Vagina (tissue), 2 donors: ENCODE results near the gene SCN5A. TPM values are rescaled to one million over a fixed set of nuclear protein-coding genes. Genes with fewer than 3 reads are reported as not detected.

Source experiments
- DNase-seq, 2 donors: peaks; one replicate each; pipeline ENCODE4 v3.0.0-alpha.2; 2017; ENCODE audit errors: extremely low spot score in 2 of 2
- H3K27ac ChIP-seq: fragments of 200-600 bp; sonication (generic); one replicate; pipeline ENCODE4 v1.5.1; 2019
- H3K27me3 ChIP-seq: fragments of 200-600 bp; sonication (generic); one replicate; pipeline ENCODE4 v1.5.1; 2019
- H3K36me3 ChIP-seq, 2 donors: fragments of 200-600 bp; sonication (generic); one replicate each; pipeline ENCODE4 v1.5.1; 2017 to 2019
- H3K4me1 ChIP-seq: fragments of 200-600 bp; sonication (generic); one replicate; pipeline ENCODE4 v1.5.1; 2019
- H3K4me3 ChIP-seq, 2 donors: fragments of 200-600 bp; sonication (generic); 1 replicate in 1 of 2; 2 replicates in 1 of 2; pipeline ENCODE4 v1.5.1; 2016 to 2019
- H3K9me3 ChIP-seq: fragments of 200-600 bp; sonication (generic); one replicate; pipeline ENCODE4 v1.5.1; 2019
- POLR2A ChIP-seq, 2 donors: fragments of 450-650 bp; IDR thresholded peaks; one replicate each; pipeline ENCODE4 v1.6.1; 2017; ENCODE audit warnings: antibody characterized with exemption in 2 of 2, mild to moderate bottlenecking in 2 of 2, moderate library complexity in 2 of 2
- POLR2AphosphoS5 ChIP-seq, 2 donors: sonication (generic); formaldehyde crosslinking; IDR thresholded peaks; one replicate each; pipeline ENCODE4 v1.9.0; 2017; ENCODE audit warnings: antibody characterized with exemption in 2 of 2, mild to moderate bottlenecking in 2 of 2, low read depth in 1 of 2; ENCODE audit not compliant: insufficient read depth in 1 of 2
- intact Hi-C: fragments of 100-400 bp; cut with DNase I; formaldehyde crosslinking; loops from one replicate; pipeline ENCODE4 v1.15.1; 2023
- total RNA-seq: library from RNA; depleted of rRNA; stranded (reverse); fragments of >200 nt; gene quantifications from one replicate; pipeline ENCODE4 v1.2.3, GENCODE V29; 2016
- TF ChIP-seq, protein P1 (sequence below), 3 experiments: fragments of 450-650 bp in 2 of 3; fragments of 200-600 bp in 1 of 3; sonication (generic) in 1 of 3; IDR thresholded peaks; one replicate each; pipeline ENCODE4 v1.5.1; 2017 to 2019; ENCODE audit warnings: antibody characterized with exemption in 3 of 3, mild to moderate bottlenecking in 2 of 3, moderate library complexity in 2 of 3

Gene SCN5A
- total RNA-seq, 1 donor from 2014 or later, result 9.3 TPM

DNA sequence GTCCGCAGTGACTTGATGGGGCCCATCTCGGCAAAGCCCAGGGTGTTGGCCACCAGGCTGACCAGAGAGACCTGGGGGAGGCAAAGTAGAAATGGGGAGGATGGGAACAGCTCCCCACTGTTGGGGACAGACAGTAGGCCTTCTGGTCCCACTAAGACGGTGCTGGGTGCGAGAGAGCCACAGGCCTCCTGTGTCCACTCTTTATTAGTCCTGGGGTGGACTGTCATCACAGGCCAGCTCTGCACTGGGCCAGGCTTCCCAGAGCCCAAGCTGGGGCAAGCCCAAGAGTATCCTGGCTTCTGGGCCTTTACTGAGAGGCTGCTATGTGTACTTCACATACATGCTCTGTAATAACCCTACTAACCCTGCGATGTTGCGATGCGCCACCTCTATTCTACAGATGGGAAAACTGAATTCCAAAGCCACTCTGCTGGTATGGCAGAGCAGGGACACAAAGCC, 87.0 kb downstream of the SCN5A start:
- Histone ChIP-seq H3K4me1 (no peaks in the 10 kb centered on the region), H3K36me3 (no peaks in the 10 kb centered on the region), H3K4me3 (no peak overlapping the region), H3K9me3 (no peaks in the 10 kb centered on the region), H3K27ac (no peak overlapping the region), H3K27me3 (no peaks in the 10 kb centered on the region)
- intact Hi-C loops, result no loop called here
- DNase-seq, result no peak
- TF ChIP-seq POLR2A (IDR thresholded peaks at IDR 0.05) (no peak), POLR2AphosphoS5 (IDR thresholded peaks at IDR 0.05; ENCODE audit: insufficient read depth in 1 of 2, low read depth in 1 of 2) (no peak)
- TF ChIP-seq, protein P1, sequence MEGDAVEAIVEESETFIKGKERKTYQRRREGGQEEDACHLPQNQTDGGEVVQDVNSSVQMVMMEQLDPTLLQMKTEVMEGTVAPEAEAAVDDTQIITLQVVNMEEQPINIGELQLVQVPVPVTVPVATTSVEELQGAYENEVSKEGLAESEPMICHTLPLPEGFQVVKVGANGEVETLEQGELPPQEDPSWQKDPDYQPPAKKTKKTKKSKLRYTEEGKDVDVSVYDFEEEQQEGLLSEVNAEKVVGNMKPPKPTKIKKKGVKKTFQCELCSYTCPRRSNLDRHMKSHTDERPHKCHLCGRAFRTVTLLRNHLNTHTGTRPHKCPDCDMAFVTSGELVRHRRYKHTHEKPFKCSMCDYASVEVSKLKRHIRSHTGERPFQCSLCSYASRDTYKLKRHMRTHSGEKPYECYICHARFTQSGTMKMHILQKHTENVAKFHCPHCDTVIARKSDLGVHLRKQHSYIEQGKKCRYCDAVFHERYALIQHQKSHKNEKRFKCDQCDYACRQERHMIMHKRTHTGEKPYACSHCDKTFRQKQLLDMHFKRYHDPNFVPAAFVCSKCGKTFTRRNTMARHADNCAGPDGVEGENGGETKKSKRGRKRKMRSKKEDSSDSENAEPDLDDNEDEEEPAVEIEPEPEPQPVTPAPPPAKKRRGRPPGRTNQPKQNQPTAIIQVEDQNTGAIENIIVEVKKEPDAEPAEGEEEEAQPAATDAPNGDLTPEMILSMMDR (IDR thresholded peaks at IDR 0.05), result no peak

DNA sequence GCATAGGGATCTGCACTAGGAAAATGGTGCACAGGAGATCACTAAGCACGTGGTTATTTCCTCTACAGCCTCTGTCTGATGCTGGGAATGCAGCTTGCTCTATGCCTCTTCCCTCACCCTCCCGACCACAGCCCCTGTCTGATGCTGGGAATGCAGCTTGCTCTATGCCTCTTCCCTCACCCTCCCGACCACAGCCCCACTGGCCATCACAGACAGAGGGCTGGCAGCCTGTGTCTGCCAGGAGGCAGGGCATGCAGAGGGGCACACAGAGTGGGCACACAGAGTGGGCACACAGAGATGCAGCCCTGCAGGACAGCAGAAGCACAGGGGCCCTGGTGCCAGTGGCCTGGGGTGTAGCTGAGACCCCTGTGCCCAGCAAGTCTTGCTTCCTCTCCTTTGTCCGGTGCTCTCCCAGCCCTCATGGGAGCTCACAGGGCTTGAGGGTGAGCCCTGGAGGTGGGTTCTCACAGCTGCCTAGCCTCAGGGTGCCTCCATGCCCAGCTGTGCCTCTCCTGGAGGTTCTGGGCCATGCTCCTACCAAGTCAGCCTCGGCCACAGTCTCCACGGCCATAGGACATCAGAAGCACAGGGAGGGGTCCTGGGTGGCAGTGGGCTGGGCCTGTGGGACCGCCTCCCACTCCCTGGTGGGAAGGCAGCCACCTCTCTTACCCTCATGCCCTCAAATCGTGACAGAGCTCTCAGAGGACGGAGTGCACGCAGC, 87.6 kb downstream of the SCN5A start:
- intact Hi-C loops, result no loop called here
- Histone ChIP-seq H3K4me1 (no peaks in the 10 kb centered on the region), H3K4me3 (no peak overlapping the region), H3K36me3 (no peaks in the 10 kb centered on the region), H3K27me3 (no peaks in the 10 kb centered on the region), H3K9me3 (no peaks in the 10 kb centered on the region), H3K27ac (no peak overlapping the region)
- no peak for DNase-seq
- TF ChIP-seq POLR2A (IDR thresholded peaks at IDR 0.05) (no peak), POLR2AphosphoS5 (IDR thresholded peaks at IDR 0.05; ENCODE audit: insufficient read depth in 1 of 2, low read depth in 1 of 2) (no peak)
- TF ChIP-seq, protein P1 (IDR thresholded peaks at IDR 0.05), result no peak

DNA sequence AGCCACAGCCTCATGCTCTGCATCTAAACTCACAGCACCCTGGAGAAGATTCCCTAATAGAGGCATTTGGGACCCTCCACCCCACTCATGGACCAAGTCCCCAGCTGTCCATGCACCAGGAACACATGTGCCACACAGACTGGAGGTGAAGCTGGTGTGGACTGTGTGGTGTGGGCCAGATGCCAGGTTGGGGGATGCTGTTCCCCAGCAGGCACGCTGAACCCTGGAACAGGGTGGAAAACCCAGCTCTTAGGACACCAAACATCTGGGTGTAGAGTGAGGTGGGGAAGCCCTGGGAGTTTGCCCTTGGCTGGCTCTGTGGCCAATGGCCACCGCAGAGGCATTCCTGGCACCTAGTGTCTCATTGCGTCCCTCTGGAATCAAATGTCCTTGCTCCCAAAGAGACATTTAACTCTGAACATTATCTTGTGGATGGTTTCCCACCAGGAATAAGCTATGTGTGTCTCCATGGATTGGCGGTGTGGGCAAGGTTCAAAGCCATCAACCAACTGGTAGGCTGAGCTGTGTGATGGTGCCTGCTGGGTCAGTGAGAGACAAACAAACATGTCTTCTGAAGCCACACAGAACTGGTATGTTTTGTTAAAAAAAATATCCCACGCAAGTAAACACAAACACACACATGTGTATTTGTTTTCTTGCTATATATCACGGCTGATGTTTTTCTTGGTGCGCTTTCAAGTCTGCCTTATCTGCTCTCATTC, 88.3 kb downstream of the SCN5A start:
- Histone ChIP-seq H3K9me3 (no peaks in the 10 kb centered on the region), H3K27ac (no peak overlapping the region), H3K27me3 (no peaks in the 10 kb centered on the region), H3K36me3 (no peaks in the 10 kb centered on the region), H3K4me3 (no peak overlapping the region), H3K4me1 (no peaks in the 10 kb centered on the region)
- DNase-seq, result no peak
- no peak for TF ChIP-seq POLR2A (IDR thresholded peaks at IDR 0.05)
- TF ChIP-seq POLR2AphosphoS5 (IDR thresholded peaks at IDR 0.05; ENCODE audit: insufficient read depth in 1 of 2, low read depth in 1 of 2), result no peak
- TF ChIP-seq, protein P1 (IDR thresholded peaks at IDR 0.05), result no peak
- intact Hi-C loops, result no loop called here

DNA sequence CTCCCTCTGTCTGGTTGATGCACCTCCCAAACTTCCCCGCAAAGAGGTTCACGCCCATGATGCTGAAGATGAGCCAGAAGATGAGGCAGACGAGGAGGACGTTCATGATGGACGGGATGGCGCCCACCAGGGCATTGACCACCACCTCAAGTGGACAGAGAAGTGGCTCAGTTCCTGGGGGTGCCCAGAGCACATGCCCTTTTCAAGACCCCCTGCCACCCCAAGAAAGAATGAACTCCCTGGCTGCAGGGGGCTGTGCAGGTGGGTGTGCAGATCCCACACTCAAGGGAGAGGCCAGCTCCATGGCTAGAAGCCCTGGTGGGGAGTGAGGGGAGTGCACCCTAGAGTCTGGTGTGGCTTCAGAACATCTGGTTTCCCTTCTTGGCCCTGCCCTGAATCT, 89.2 kb downstream of the SCN5A start:
- H3K9me3 ChIP-seq, result no peaks in the 10 kb centered on the region
- no peak for TF ChIP-seq POLR2AphosphoS5 (IDR thresholded peaks at IDR 0.05; ENCODE audit: insufficient read depth in 1 of 2, low read depth in 1 of 2)
- TF ChIP-seq POLR2A (IDR thresholded peaks at IDR 0.05), result no peak
- TF ChIP-seq, protein P1 (IDR thresholded peaks at IDR 0.05), result no peak
- DNase-seq, result no peak
- no peaks in the 10 kb centered on the region for H3K27me3 ChIP-seq
- H3K4me1 ChIP-seq, result no peaks in the 10 kb centered on the region
- no peak overlapping the region for H3K27ac ChIP-seq
- H3K4me3 ChIP-seq, result no peak overlapping the region
- intact Hi-C loops, result no loop called here
- H3K36me3 ChIP-seq, result no peaks in the 10 kb centered on the region

DNA sequence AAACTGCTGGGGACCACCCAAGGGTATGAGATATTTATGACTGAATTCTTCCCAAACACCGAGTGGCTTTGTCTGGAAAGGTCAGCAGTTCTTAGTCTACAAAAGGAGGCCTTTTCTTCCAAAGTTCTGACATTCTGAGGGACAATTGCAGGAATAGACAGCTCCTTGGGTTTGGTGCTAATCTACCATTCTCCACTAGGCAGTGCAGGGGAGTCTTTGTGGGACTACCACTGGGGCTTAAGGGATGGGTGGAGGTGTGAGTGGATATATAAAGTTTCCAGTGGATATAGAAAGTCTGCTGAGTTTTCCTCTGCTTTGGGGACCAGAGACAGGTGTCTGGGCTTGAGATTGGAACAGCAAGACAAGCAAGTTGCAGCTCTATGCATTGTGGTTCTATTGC, 90.6 kb downstream of the SCN5A start:
- TF ChIP-seq, protein P1 (IDR thresholded peaks at IDR 0.05), result no peak
- no peak for TF ChIP-seq POLR2AphosphoS5 (IDR thresholded peaks at IDR 0.05; ENCODE audit: insufficient read depth in 1 of 2, low read depth in 1 of 2)
- TF ChIP-seq POLR2A (IDR thresholded peaks at IDR 0.05), result no peak
- H3K4me3 ChIP-seq, result no peak overlapping the region
- no peak for DNase-seq
- no peak overlapping the region for H3K27ac ChIP-seq
- H3K27me3 ChIP-seq, result no peaks in the 10 kb centered on the region
- no peaks in the 10 kb centered on the region for H3K36me3 ChIP-seq
- no peaks in the 10 kb centered on the region for H3K9me3 ChIP-seq
- intact Hi-C loops, result no loop called here
- H3K4me1 ChIP-seq, result no peaks in the 10 kb centered on the region
